HEK293 (cell line): ENCODE data around the gene CFAP46.

Experiments
- CTCF ChIA-PET: fragments of 350-600 bp; formaldehyde crosslinking; extraction: SDS; loops from one replicate; lab custom pipeline; 2021; ENCODE audit warnings: antibody characterized with exemption; lab: Yijun Ruan, JAX
- POLR2A ChIA-PET: fragments of 300-600 bp; formaldehyde crosslinking; extraction: SDS; loops from one replicate; lab custom pipeline; 2020; ENCODE audit warnings: antibody characterized with exemption, inconsistent platforms; lab: Yijun Ruan, JAX
- H3K27ac ChIP-seq: fragments of 200-500 bp; sonication (Bioruptor generic); 2 replicates; pipeline ENCODE4 v1.5.1; 2014; ENCODE audit warnings: low read depth, low read length, control low read depth, inconsistent platforms; ENCODE audit errors: extremely low read depth
- H3K36me3 ChIP-seq, 2 experiments: fragments of 200-500 bp in 1 of 2; sonication (Bioruptor generic) in 1 of 2; 1 replicate in 1 of 2; 2 replicates in 1 of 2; pipeline ENCODE4 v1.5.1; 2014 to 2017; ENCODE audit warnings: inconsistent platforms in 2 of 2, low read length in 2 of 2; ENCODE audit not compliant: control insufficient read depth in 2 of 2, insufficient read depth in 1 of 2
- H3K4me1 ChIP-seq: fragments of 200-500 bp; sonication (Bioruptor generic); 2 replicates; pipeline ENCODE4 v1.5.1; 2014; ENCODE audit warnings: mild to moderate bottlenecking, low read length, inconsistent platforms; ENCODE audit not compliant: control insufficient read depth, insufficient read depth
- H3K4me3 ChIP-seq: 2 replicates; pipeline ENCODE4 v1.5.1; 2011; ENCODE audit warnings: low read depth, mild to moderate bottlenecking, control low read depth, low read length, moderate library complexity
- H3K9me3 ChIP-seq: fragments of 200-500 bp; sonication (Bioruptor generic); 2 replicates; pipeline ENCODE4 v1.5.1; 2014; ENCODE audit warnings: low read depth, low read length, inconsistent platforms; ENCODE audit not compliant: control insufficient read depth, insufficient read depth
- GLI4 ChIP-seq: fragments of 450-650 bp; formaldehyde crosslinking; IDR thresholded peaks from 2 replicates; pipeline ENCODE4 v1.5.1; 2016; ENCODE audit warnings: missing biosample characterization, missing genetic modification characterization
- HOXA7 ChIP-seq: sonication (generic); formaldehyde crosslinking; IDR thresholded peaks from 2 replicates; pipeline ENCODE4 v1.8.1; 2022; ENCODE audit warnings: missing genetic modification reagents, borderline replicate concordance
- OVOL3 ChIP-seq: fragments of 450-650 bp; formaldehyde crosslinking; IDR thresholded peaks from 2 replicates; pipeline ENCODE4 v1.5.1; 2016; ENCODE audit warnings: missing biosample characterization, missing genetic modification characterization
- PBX3 ChIP-seq: sonication (generic); formaldehyde crosslinking; IDR thresholded peaks from 2 replicates; pipeline ENCODE4 v1.8.1; 2022; ENCODE audit warnings: mild to moderate bottlenecking, moderate library complexity, missing genetic modification reagents
- REPIN1 ChIP-seq: fragments of 450-650 bp; formaldehyde crosslinking; IDR thresholded peaks from 2 replicates; pipeline ENCODE4 v1.5.1; 2017; ENCODE audit warnings: missing biosample characterization, missing genetic modification characterization, low read depth
- TCF7L2 ChIP-seq: IDR thresholded peaks from 2 replicates; pipeline ENCODE4 v1.6.1; 2011; ENCODE audit warnings: low read depth, mild to moderate bottlenecking, inconsistent platforms, low read length, moderate library complexity, borderline replicate concordance
- TRIM28 ChIP-seq: IDR thresholded peaks from 2 replicates; pipeline ENCODE4 v1.6.1; 2011; ENCODE audit warnings: low read length, control low read depth, borderline replicate concordance
- WT1 ChIP-seq: fragments of 450-650 bp; formaldehyde crosslinking; IDR thresholded peaks from 2 replicates; pipeline ENCODE4 v1.5.1; 2016; ENCODE audit warnings: missing biosample characterization, missing genetic modification characterization
- YY2 ChIP-seq: fragments of 450-650 bp; formaldehyde crosslinking; IDR thresholded peaks from 2 replicates; pipeline ENCODE4 v1.5.1; 2016; ENCODE audit warnings: missing biosample characterization, missing genetic modification characterization
- ZFP3 ChIP-seq: fragments of 450-650 bp; formaldehyde crosslinking; IDR thresholded peaks from 2 replicates; pipeline ENCODE4 v1.5.1; 2016; ENCODE audit warnings: low read depth, missing biosample characterization, missing genetic modification characterization
- ZNF19 ChIP-seq: fragments of 450-650 bp; formaldehyde crosslinking; IDR thresholded peaks from 2 replicates; pipeline ENCODE4; 2016; ENCODE audit warnings: missing biosample characterization, missing genetic modification characterization, low read depth
- ZNF211 ChIP-seq: fragments of 450-650 bp; formaldehyde crosslinking; IDR thresholded peaks from 2 replicates; pipeline ENCODE4 v1.5.1; 2016; ENCODE audit warnings: low read depth, missing biosample characterization, missing genetic modification characterization
- ZNF24 ChIP-seq: fragments of 450-650 bp; formaldehyde crosslinking; IDR thresholded peaks from 2 replicates; pipeline ENCODE4 v1.5.1; 2016; ENCODE audit warnings: missing biosample characterization, missing genetic modification characterization
- ZNF280D ChIP-seq: fragments of 450-650 bp; formaldehyde crosslinking; IDR thresholded peaks from 2 replicates; pipeline ENCODE4 v1.5.1; 2016; ENCODE audit warnings: missing biosample characterization, missing genetic modification characterization
- ZNF518A ChIP-seq: fragments of 450-650 bp; formaldehyde crosslinking; conservative IDR thresholded peaks from 2 replicates; pipeline ENCODE4 v1.5.1; 2016; ENCODE audit warnings: low read depth, missing biosample characterization, missing genetic modification characterization
- ZNF548 ChIP-seq: fragments of 450-650 bp; formaldehyde crosslinking; IDR thresholded peaks from 2 replicates; pipeline ENCODE4 v1.5.1; 2016; ENCODE audit warnings: missing biosample characterization, missing genetic modification characterization
- ZNF580 ChIP-seq: fragments of 450-650 bp; formaldehyde crosslinking; IDR thresholded peaks from 2 replicates; pipeline ENCODE4 v1.5.1; 2016; ENCODE audit warnings: missing biosample characterization, missing genetic modification characterization
- ZNF654 ChIP-seq: fragments of 450-650 bp; formaldehyde crosslinking; IDR thresholded peaks from 2 replicates; pipeline ENCODE4 v1.5.1; 2016; ENCODE audit warnings: low read depth, missing biosample characterization, missing genetic modification characterization
- ZNF658 ChIP-seq: fragments of 450-650 bp; formaldehyde crosslinking; IDR thresholded peaks from 2 replicates; pipeline ENCODE4; 2016; ENCODE audit warnings: missing biosample characterization, missing genetic modification characterization
- TF ChIP-seq, protein P1 (sequence below): fragments of 450-650 bp; formaldehyde crosslinking; IDR thresholded peaks from 2 replicates; pipeline ENCODE4 v1.5.1; 2016; ENCODE audit warnings: missing biosample characterization, missing genetic modification characterization

CFAP46 gene

GRCh38 chr10:132808383-132809231 is 133.8 kb downstream of the CFAP46 start:
- no peak overlapping the region for H3K4me3 ChIP-seq
- no peaks in the 10 kb centered on the region for H3K36me3 ChIP-seq
- no peak for TF ChIP-seq OVOL3 (tag by site-specific recombination)
- TF ChIP-seq ZNF658 (tag by site-specific recombination) = no peak
- no peak for TF ChIP-seq ZNF24
- TF ChIP-seq PBX3 (CRISPR knock-in tag) = no peak
- TF ChIP-seq ZNF654 (tag by site-specific recombination) = no peak
- no peaks in the 10 kb centered on the region for H3K9me3 ChIP-seq
- ChIA-PET POLR2A (no interaction called here), CTCF (interaction anchor here (0.6 kb wide), 1 partner anchor 83 kb away, joined by 3 read pairs; no protein-coding TSS in a partner anchor)
- H3K27ac ChIP-seq = no peak overlapping the region
- H3K4me1 ChIP-seq = no peaks in the 10 kb centered on the region

DNA sequence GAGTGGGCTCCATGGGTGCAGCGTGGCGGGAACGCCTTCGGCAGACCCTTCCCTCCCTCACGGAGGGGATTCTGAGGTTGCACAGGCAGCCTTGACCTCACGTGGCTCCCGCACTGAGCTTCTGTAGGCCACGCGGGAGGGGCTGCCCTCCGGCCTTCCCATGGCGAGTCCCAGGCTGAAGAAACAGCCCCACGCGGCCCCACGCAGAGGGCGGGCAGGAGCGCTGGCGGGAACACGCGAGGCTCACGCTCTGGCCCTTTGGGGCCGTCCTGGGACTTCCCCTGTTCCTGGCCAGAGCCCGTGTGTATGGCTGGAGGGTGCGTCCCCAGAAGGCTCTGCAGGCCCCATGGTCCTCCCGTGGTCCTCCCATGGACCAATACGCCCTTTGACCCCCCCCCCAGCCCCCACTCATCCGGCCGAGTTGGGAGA is 134.7 kb downstream of the CFAP46 start:
- ChIA-PET CTCF (interaction anchor here (0.6 to 0.7 kb wide), 2 partner anchors 79 to 84 kb away, joined by 3 read pairs; no protein-coding TSS in a partner anchor), POLR2A (no interaction called here)
- Histone ChIP-seq H3K27ac (no peak overlapping the region), H3K4me3 (no peak overlapping the region), H3K4me1 (no peaks in the 10 kb centered on the region), H3K36me3 (no peaks in the 10 kb centered on the region), H3K9me3 (no peaks in the 10 kb centered on the region)
- TF ChIP-seq REPIN1 (no peak), ZFP3 (tag by site-specific recombination) (no peak), ZNF19 (tag by site-specific recombination) (no peak), ZNF518A (tag by site-specific recombination) (no peak), ZNF211 (tag by site-specific recombination) (no peak), ZNF548 (tag by site-specific recombination) (no peak), ZNF580 (tag by site-specific recombination) (no peak), YY2 (tag by site-specific recombination) (no peak), GLI4 (no peak), TCF7L2 (no peak), ZNF280D (tag by site-specific recombination) (no peak), TRIM28 (no peak), HOXA7 (CRISPR knock-in tag) (no peak), WT1 (tag by site-specific recombination) (no peak)
- TF ChIP-seq, protein P1, sequence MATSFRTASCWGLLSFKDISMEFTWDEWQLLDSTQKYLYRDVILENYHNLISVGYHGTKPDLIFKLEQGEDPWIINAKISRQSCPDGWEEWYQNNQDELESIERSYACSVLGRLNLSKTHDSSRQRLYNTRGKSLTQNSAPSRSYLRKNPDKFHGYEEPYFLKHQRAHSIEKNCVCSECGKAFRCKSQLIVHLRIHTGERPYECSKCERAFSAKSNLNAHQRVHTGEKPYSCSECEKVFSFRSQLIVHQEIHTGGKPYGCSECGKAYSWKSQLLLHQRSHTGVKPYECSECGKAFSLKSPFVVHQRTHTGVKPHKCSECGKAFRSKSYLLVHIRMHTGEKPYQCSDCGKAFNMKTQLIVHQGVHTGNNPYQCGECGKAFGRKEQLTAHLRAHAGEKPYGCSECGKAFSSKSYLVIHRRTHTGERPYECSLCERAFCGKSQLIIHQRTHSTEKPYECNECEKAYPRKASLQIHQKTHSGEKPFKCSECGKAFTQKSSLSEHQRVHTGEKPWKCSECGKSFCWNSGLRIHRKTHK (tag by site-specific recombination) = no peak
